ENCODE data around the gene TAS1R1. TPM values are rescaled to one million over a fixed set of nuclear protein-coding genes. Genes with fewer than 3 reads are reported as not detected.

TAS1R1 gene
- polyA plus RNA-seq, 1 donor from 2014 or later = not detected

GRCh38 chr1:6511561-6512244 lies 43.4 kb upstream of the TAS1R1 start:
- no peak overlapping the region for H3K27ac ChIP-seq (ENCODE audit: low read length)
- H3F3A ChIP-seq (ENCODE audit: insufficient read depth, low read length, poor library complexity, severe bottlenecking) = no peaks in the 10 kb centered on the region
- no peaks in the 10 kb centered on the region for H3K36me3 ChIP-seq (ENCODE audit: insufficient read depth, low read length)
- no peak overlapping the region for H3K4me2 ChIP-seq (ENCODE audit: low read length)
- H3K79me2 ChIP-seq (replicated peaks; ENCODE audit: insufficient read depth, low read length) = no peaks in the 10 kb centered on the region
- H3K9me2 ChIP-seq (ENCODE audit: insufficient read depth, low read length) = no peaks in the 10 kb centered on the region
- no peak overlapping the region for H3K4me3 ChIP-seq (ENCODE audit: low read length)
- no peaks in the 10 kb centered on the region for H3K27me3 ChIP-seq (ENCODE audit: insufficient read depth, low read depth, low read length)
- no peaks in the 10 kb centered on the region for H4K20me1 ChIP-seq (ENCODE audit: insufficient read depth)
- no peaks in the 10 kb centered on the region for H3K9me3 ChIP-seq (ENCODE audit: low read length)
- TF ChIP-seq, protein P1, sequence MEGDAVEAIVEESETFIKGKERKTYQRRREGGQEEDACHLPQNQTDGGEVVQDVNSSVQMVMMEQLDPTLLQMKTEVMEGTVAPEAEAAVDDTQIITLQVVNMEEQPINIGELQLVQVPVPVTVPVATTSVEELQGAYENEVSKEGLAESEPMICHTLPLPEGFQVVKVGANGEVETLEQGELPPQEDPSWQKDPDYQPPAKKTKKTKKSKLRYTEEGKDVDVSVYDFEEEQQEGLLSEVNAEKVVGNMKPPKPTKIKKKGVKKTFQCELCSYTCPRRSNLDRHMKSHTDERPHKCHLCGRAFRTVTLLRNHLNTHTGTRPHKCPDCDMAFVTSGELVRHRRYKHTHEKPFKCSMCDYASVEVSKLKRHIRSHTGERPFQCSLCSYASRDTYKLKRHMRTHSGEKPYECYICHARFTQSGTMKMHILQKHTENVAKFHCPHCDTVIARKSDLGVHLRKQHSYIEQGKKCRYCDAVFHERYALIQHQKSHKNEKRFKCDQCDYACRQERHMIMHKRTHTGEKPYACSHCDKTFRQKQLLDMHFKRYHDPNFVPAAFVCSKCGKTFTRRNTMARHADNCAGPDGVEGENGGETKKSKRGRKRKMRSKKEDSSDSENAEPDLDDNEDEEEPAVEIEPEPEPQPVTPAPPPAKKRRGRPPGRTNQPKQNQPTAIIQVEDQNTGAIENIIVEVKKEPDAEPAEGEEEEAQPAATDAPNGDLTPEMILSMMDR (IDR thresholded peaks at IDR 0.05; ENCODE audit: poor library complexity, severe bottlenecking) = no peak
- TF ChIP-seq MXI1 (conservative IDR thresholded peaks at IDR 0.05; ENCODE audit: poor library complexity, severe bottlenecking) (no peak), RAD21 (conservative IDR thresholded peaks at IDR 0.05) (no peak), TAF1 (IDR thresholded peaks at IDR 0.05; ENCODE audit: low read depth) (no peak), SMC3 (conservative IDR thresholded peaks at IDR 0.05; ENCODE audit: poor library complexity) (no peak), EZH2 (IDR thresholded peaks at IDR 0.05; ENCODE audit: borderline replicate concordance, insufficient read depth, low read length, poor library complexity, severe bottlenecking) (no peak), EP300 (conservative IDR thresholded peaks at IDR 0.05; ENCODE audit: poor library complexity, severe bottlenecking) (no peak), POLR2AphosphoS5 (IDR thresholded peaks at IDR 0.05) (no peak)
- TF ChIP-seq, protein P2, sequence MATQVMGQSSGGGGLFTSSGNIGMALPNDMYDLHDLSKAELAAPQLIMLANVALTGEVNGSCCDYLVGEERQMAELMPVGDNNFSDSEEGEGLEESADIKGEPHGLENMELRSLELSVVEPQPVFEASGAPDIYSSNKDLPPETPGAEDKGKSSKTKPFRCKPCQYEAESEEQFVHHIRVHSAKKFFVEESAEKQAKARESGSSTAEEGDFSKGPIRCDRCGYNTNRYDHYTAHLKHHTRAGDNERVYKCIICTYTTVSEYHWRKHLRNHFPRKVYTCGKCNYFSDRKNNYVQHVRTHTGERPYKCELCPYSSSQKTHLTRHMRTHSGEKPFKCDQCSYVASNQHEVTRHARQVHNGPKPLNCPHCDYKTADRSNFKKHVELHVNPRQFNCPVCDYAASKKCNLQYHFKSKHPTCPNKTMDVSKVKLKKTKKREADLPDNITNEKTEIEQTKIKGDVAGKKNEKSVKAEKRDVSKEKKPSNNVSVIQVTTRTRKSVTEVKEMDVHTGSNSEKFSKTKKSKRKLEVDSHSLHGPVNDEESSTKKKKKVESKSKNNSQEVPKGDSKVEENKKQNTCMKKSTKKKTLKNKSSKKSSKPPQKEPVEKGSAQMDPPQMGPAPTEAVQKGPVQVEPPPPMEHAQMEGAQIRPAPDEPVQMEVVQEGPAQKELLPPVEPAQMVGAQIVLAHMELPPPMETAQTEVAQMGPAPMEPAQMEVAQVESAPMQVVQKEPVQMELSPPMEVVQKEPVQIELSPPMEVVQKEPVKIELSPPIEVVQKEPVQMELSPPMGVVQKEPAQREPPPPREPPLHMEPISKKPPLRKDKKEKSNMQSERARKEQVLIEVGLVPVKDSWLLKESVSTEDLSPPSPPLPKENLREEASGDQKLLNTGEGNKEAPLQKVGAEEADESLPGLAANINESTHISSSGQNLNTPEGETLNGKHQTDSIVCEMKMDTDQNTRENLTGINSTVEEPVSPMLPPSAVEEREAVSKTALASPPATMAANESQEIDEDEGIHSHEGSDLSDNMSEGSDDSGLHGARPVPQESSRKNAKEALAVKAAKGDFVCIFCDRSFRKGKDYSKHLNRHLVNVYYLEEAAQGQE (IDR thresholded peaks at IDR 0.05; ENCODE audit: borderline replicate concordance) = no peak
- H2AFZ ChIP-seq (ENCODE audit: low read depth, low read length) = no peak overlapping the region
- H3K9ac ChIP-seq (ENCODE audit: low read length) = no peak overlapping the region

- no peaks in the 10 kb centered on the region for H4K20me1 ChIP-seq (ENCODE audit: insufficient read depth)
- no peak overlapping the region for H2AFZ ChIP-seq (ENCODE audit: low read depth, low read length)
- no peaks in the 10 kb centered on the region for H3F3A ChIP-seq (ENCODE audit: insufficient read depth, low read length, poor library complexity, severe bottlenecking)
Observed at GRCh38 chr1:6512245-6512907, 42.7 kb upstream of the TAS1R1 start.

More at GRCh38 chr1:6512245-6512907, 42.7 kb upstream of the TAS1R1 start:
- Histone ChIP-seq H3K79me2 (replicated peaks; ENCODE audit: insufficient read depth, low read length) (no peaks in the 10 kb centered on the region), H3K9me3 (ENCODE audit: low read length) (no peaks in the 10 kb centered on the region), H3K36me3 (ENCODE audit: insufficient read depth, low read length) (no peaks in the 10 kb centered on the region), H3K4me3 (ENCODE audit: low read length) (no peak overlapping the region), H3K9ac (ENCODE audit: low read length) (no peak overlapping the region), H3K4me2 (ENCODE audit: low read length) (no peak overlapping the region), H3K27me3 (ENCODE audit: insufficient read depth, low read depth, low read length) (no peaks in the 10 kb centered on the region), H3K9me2 (ENCODE audit: insufficient read depth, low read length) (no peaks in the 10 kb centered on the region), H3K27ac (ENCODE audit: low read length) (no peak overlapping the region)
- TF ChIP-seq TAF1 (IDR thresholded peaks at IDR 0.05; ENCODE audit: low read depth) (no peak), POLR2AphosphoS5 (IDR thresholded peaks at IDR 0.05) (no peak), EZH2 (IDR thresholded peaks at IDR 0.05; ENCODE audit: borderline replicate concordance, insufficient read depth, low read length, poor library complexity, severe bottlenecking) (no peak), MXI1 (conservative IDR thresholded peaks at IDR 0.05; ENCODE audit: poor library complexity, severe bottlenecking) (no peak), SMC3 (conservative IDR thresholded peaks at IDR 0.05; ENCODE audit: poor library complexity) (no peak), RAD21 (conservative IDR thresholded peaks at IDR 0.05) (no peak), EP300 (conservative IDR thresholded peaks at IDR 0.05; ENCODE audit: poor library complexity, severe bottlenecking) (no peak)
- TF ChIP-seq, protein P2 (IDR thresholded peaks at IDR 0.05; ENCODE audit: borderline replicate concordance) = no peak
- TF ChIP-seq, protein P1 (IDR thresholded peaks at IDR 0.05; ENCODE audit: poor library complexity, severe bottlenecking) = no peak

All from neural cell (in vitro differentiated cells).